Stimulated activated CD8-positive, alpha-beta memory T cell treated with anti-CD3 and anti-CD28 coated beads, Interleukin-4, amount 100 ng/mL, for 1 hour (primary cell): Measurements from ENCODE around the gene PIGO.
A peak's percentile ranks its signal among the peaks of the same experiment; 100 is the strongest.

ENCODE experiments used
- DNase-seq, 2 donors: peaks; one replicate each; pipeline ENCODE4 v3.0.0-alpha.2; 2020; ENCODE audit warnings: low read depth in 2 of 2, low spot score in 1 of 2

Gene PIGO

GRCh38 chr9:35096035-35096849, at the start of gene PIGO:
TSS of gene PIGO (minus strand) at chr9:35096591. CDS start at chr9:35095565, 1,026 bp downstream.
- peak; percentile 70 to 79 for DNase-seq

- no peak for DNase-seq
Measured at GRCh38 chr9:35142037-35142436, 45.6 kb upstream of the PIGO start.

GRCh38 chr9:35140093-35140492, 43.7 kb upstream of the PIGO start:
- no peak for DNase-seq

- no peak for DNase-seq
Measured at GRCh38 chr9:35136866-35137265, 40.5 kb upstream of the PIGO start.

GRCh38 chr9:35135988-35136387, 39.6 kb upstream of the PIGO start:
- DNase-seq: no peak

- no peak for DNase-seq
Measured at GRCh38 chr9:35134920-35135319, 38.5 kb upstream of the PIGO start.

- DNase-seq: peak; percentile 67 to 71
Measured at GRCh38 chr9:35116898-35117551, 20.6 kb upstream of the PIGO start.

- no peak for DNase-seq
Measured at GRCh38 chr9:35116539-35116897, 20.1 kb upstream of the PIGO start.

GRCh38 chr9:35115680-35116538, 19.5 kb upstream of the PIGO start, which contains the start of gene ATOSB:
TSS of gene ATOSB (minus strand) at chr9:35115862. CDS start at chr9:35108274, 7,588 bp downstream.
- DNase-seq: peak; percentile 79 to 85

GRCh38 chr9:35114840-35115628, 18.6 kb upstream of the PIGO start:
- no peak for DNase-seq

GRCh38 chr9:35114113-35114839, 17.9 kb upstream of the PIGO start:
- no peak for DNase-seq

GRCh38 chr9:35112257-35113020, 16.0 kb upstream of the PIGO start:
- no peak for DNase-seq

- peak; percentile 88 to 92 for DNase-seq
Measured at GRCh38 chr9:35111001-35111933, 14.9 kb upstream of the PIGO start.

GRCh38 chr9:35110327-35110761, 14.0 kb upstream of the PIGO start:
- no peak for DNase-seq

GRCh38 chr9:35108946-35109575, 12.7 kb upstream of the PIGO start:
- DNase-seq: no peak

GRCh38 chr9:35108461-35108860, 12.1 kb upstream of the PIGO start:
- DNase-seq: no peak
